WERI-Rb-1 (cell line): ENCODE data around the gene LYSET.
A peak's percentile ranks its signal among the peaks of the same experiment; 100 is the strongest.

Experiments
- DNase-seq: peaks from one replicate; pipeline ENCODE4 v3.0.0-alpha.2; 2020
- H3K27ac ChIP-seq: fragments of 250-450 bp; sonication (Bioruptor Pico); 2 replicates; pipeline ENCODE4 v1.5.1; 2020; ENCODE audit warnings: mild to moderate bottlenecking, moderate library complexity
- H3K27me3 ChIP-seq: fragments of 250-450 bp; sonication (Bioruptor Pico); 2 replicates; pipeline ENCODE4 v1.5.1; 2021; ENCODE audit warnings: mild to moderate bottlenecking, low read depth, moderate library complexity; ENCODE audit not compliant: insufficient read depth, severe bottlenecking
- H3K36me3 ChIP-seq: fragments of 250-450 bp; sonication (Bioruptor Pico); 2 replicates; pipeline ENCODE4 v1.5.1; 2020; ENCODE audit warnings: mild to moderate bottlenecking, moderate library complexity
- H3K4me3 ChIP-seq: 2 replicates; pipeline ENCODE4 v1.5.1; 2011; ENCODE audit warnings: low read depth, mild to moderate bottlenecking, control low read depth, low read length
- H3K9me3 ChIP-seq: fragments of 250-450 bp; sonication (Bioruptor Pico); 2 replicates; pipeline ENCODE4 v1.5.1; 2021; ENCODE audit warnings: mild to moderate bottlenecking, moderate library complexity; ENCODE audit not compliant: severe bottlenecking
- TF ChIP-seq, protein P1 (sequence below): IDR thresholded peaks from 2 replicates; pipeline ENCODE4 v1.5.1; 2011; ENCODE audit warnings: low read depth, mild to moderate bottlenecking, control low read depth, inconsistent platforms, low read length

The LYSET gene

GRCh38 chr14:93219103-93219726 lies 34.1 kb downstream of the LYSET start:
- TF ChIP-seq, protein P1, sequence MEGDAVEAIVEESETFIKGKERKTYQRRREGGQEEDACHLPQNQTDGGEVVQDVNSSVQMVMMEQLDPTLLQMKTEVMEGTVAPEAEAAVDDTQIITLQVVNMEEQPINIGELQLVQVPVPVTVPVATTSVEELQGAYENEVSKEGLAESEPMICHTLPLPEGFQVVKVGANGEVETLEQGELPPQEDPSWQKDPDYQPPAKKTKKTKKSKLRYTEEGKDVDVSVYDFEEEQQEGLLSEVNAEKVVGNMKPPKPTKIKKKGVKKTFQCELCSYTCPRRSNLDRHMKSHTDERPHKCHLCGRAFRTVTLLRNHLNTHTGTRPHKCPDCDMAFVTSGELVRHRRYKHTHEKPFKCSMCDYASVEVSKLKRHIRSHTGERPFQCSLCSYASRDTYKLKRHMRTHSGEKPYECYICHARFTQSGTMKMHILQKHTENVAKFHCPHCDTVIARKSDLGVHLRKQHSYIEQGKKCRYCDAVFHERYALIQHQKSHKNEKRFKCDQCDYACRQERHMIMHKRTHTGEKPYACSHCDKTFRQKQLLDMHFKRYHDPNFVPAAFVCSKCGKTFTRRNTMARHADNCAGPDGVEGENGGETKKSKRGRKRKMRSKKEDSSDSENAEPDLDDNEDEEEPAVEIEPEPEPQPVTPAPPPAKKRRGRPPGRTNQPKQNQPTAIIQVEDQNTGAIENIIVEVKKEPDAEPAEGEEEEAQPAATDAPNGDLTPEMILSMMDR = peak; percentile 67
- H3K36me3 ChIP-seq = peaks cover 69% of the 10 kb centered on the region
- H3K27me3 ChIP-seq = no peaks in the 10 kb centered on the region
- DNase-seq = peak; percentile 68
- no peak overlapping the region for H3K4me3 ChIP-seq
- no peaks in the 10 kb centered on the region for H3K9me3 ChIP-seq
- H3K27ac ChIP-seq = no peak overlapping the region; the same call in 1 of the 2 replicates

GRCh38 chr14:93220509-93220908 lies 35.4 kb downstream of the LYSET start:
- no peak for DNase-seq
- no peak overlapping the region for H3K4me3 ChIP-seq
- TF ChIP-seq, protein P1 = no peak
- H3K9me3 ChIP-seq = no peaks in the 10 kb centered on the region
- H3K36me3 ChIP-seq = peaks cover 67% of the 10 kb centered on the region
- H3K27ac ChIP-seq = no peak overlapping the region
- no peaks in the 10 kb centered on the region for H3K27me3 ChIP-seq

GRCh38 chr14:93223565-93223964 lies 38.4 kb downstream of the LYSET start:
- H3K27me3 ChIP-seq = no peaks in the 10 kb centered on the region
- H3K9me3 ChIP-seq = no peaks in the 10 kb centered on the region
- H3K36me3 ChIP-seq = peaks cover 73% of the 10 kb centered on the region
- H3K4me3 ChIP-seq = no peak overlapping the region
- no peak overlapping the region for H3K27ac ChIP-seq
- TF ChIP-seq, protein P1 = no peak
- DNase-seq = no peak

- no peak overlapping the region for H3K4me3 ChIP-seq
- TF ChIP-seq, protein P1 = no peak
- no peak for DNase-seq
- H3K27me3 ChIP-seq = no peaks in the 10 kb centered on the region
- no peak overlapping the region for H3K27ac ChIP-seq
- no peaks in the 10 kb centered on the region for H3K9me3 ChIP-seq
- peaks cover 43% of the 10 kb centered on the region for H3K36me3 ChIP-seq
These were observed 43.4 kb downstream of the LYSET start for GRCh38 chr14:93228550-93228949.

- H3K9me3 ChIP-seq = no peaks in the 10 kb centered on the region
- peaks cover 33% of the 10 kb centered on the region for H3K36me3 ChIP-seq
- TF ChIP-seq, protein P1 = no peak
- DNase-seq = no peak
- H3K27me3 ChIP-seq = no peaks in the 10 kb centered on the region
- H3K4me3 ChIP-seq = no peak overlapping the region
- no peak overlapping the region for H3K27ac ChIP-seq
These were observed 45.4 kb downstream of the LYSET start for GRCh38 chr14:93230539-93230938.
